ENCODE measurements around the gene RHBG.

DNA sequence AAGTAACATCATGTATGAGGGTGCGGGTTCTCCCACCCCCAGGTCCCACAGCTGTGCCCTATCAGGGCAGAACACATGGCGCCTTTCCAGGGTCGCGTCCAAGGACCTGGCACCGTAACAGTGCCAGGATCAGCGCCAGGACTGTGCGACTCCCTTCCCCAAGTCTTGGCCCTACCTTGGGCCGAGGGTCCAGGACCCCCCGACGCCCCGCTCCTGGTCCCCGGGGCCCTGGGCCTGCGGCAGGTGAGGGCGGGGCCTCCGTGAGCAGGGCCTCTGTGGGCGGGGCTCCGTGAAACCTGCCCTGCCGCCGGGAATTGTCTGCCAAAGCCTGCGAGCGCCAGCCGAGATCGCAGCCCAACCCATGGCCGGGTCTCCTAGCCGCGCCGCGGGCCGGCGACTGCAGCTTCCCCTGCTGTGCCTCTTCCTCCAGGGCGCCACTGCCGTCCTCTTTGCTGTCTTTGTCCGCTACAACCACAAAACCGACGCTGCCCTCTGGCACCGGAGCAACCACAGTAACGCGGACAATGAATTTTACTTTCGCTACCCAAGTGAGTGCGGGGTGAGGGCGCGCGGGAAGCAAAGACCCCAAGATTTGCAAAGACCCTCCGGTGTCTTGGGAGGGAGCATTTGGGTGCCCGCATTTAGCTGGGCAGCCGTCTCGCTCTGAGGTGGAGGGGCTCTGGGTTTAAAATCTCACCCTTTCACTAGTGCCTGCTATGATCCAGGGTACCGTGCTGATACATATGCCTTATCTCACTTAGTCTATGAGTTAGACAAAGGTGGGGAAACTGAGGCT lies at the start of gene RHBG:
- TF ChIP-seq, protein P1, sequence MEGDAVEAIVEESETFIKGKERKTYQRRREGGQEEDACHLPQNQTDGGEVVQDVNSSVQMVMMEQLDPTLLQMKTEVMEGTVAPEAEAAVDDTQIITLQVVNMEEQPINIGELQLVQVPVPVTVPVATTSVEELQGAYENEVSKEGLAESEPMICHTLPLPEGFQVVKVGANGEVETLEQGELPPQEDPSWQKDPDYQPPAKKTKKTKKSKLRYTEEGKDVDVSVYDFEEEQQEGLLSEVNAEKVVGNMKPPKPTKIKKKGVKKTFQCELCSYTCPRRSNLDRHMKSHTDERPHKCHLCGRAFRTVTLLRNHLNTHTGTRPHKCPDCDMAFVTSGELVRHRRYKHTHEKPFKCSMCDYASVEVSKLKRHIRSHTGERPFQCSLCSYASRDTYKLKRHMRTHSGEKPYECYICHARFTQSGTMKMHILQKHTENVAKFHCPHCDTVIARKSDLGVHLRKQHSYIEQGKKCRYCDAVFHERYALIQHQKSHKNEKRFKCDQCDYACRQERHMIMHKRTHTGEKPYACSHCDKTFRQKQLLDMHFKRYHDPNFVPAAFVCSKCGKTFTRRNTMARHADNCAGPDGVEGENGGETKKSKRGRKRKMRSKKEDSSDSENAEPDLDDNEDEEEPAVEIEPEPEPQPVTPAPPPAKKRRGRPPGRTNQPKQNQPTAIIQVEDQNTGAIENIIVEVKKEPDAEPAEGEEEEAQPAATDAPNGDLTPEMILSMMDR (IDR thresholded peaks at IDR 0.05), result no peak
- TF ChIP-seq POLR2A (IDR thresholded peaks at IDR 0.05), result peak in 1 of 2 donors; percentile 20
